H1 (cell line): ENCODE data around the gene ENTR1. TPM values are rescaled to one million over a fixed set of nuclear protein-coding genes. Genes with fewer than 3 reads are reported as not detected.

Experiments used
- CTCF ChIA-PET: fragments of 300-600 bp; sonication (Branson Sonifier 250); formaldehyde crosslinking; loops from one replicate; lab custom pipeline; 2021; ENCODE audit not compliant: partially characterized antibody; lab: Charles Lee
- POLR2A ChIA-PET: fragments of 300-600 bp; sonication (Branson Sonifier 250); formaldehyde crosslinking; loops from one replicate; lab custom pipeline; 2021; ENCODE audit warnings: inconsistent platforms; ENCODE audit not compliant: partially characterized antibody; lab: Charles Lee
- DNase-seq, 2 experiments: peaks; one replicate each; pipeline versions ENCODE4 v3.0.0 to v3.0.0-alpha.2; 2010 to 2022; ENCODE audit warnings: low spot score in 2 of 2, low read depth in 1 of 2, mixed read lengths in 1 of 2
- FAIRE-seq: peaks from 2 replicates; lab custom pipeline; 2011; peaks lifted over from hg19 to GRCh38; lab: Jason Lieb, UNC
- H2AFZ ChIP-seq: 2 replicates; pipeline ENCODE4 v1.8.1; 2012; ENCODE audit warnings: low read length, inconsistent platforms
- H2AK5ac ChIP-seq: 2 replicates; pipeline ENCODE4 v1.6.1; 2013; ENCODE audit warnings: low read depth, low read length
- H2BK120ac ChIP-seq: replicated peaks from 2 replicates; pipeline ENCODE3; 2013; ENCODE audit warnings: low read depth, low read length, inconsistent platforms
- H2BK12ac ChIP-seq: 2 replicates; pipeline ENCODE4 v1.6.1; 2013; ENCODE audit warnings: low read depth, low read length
- H2BK15ac ChIP-seq: 2 replicates; pipeline ENCODE4 v1.6.1; 2013; ENCODE audit warnings: low read length
- H2BK20ac ChIP-seq: 2 replicates; pipeline ENCODE4 v1.6.1; 2013; ENCODE audit warnings: low read length
- H2BK5ac ChIP-seq: 2 replicates; pipeline ENCODE4 v1.6.1; 2013; ENCODE audit warnings: low read depth, low read length
- H3K14ac ChIP-seq: 2 replicates; pipeline ENCODE4 v1.6.1; 2013; ENCODE audit warnings: inconsistent platforms; ENCODE audit not compliant: insufficient read length
- H3K18ac ChIP-seq: 2 replicates; pipeline ENCODE4 v1.6.1; 2013; ENCODE audit warnings: low read length; ENCODE audit errors: extremely low read depth
- H3K23ac ChIP-seq: 2 replicates; pipeline ENCODE4 v1.6.1; 2013; ENCODE audit warnings: inconsistent platforms; ENCODE audit not compliant: insufficient read length
- H3K23me2 ChIP-seq: 2 replicates; pipeline ENCODE4 v1.6.1; 2013; ENCODE audit warnings: low read depth, low read length
- H3K27ac ChIP-seq: 2 replicates; pipeline ENCODE4 v1.6.1; 2011; ENCODE audit warnings: low read depth, low read length, inconsistent platforms
- H3K27me3 ChIP-seq, 4 experiments: replicated peaks in 1 of 4; 1 replicate in 1 of 4; 2 replicates in 3 of 4; pipeline versions ENCODE4 v1.6.1 to v1.8.1; 2011 to 2013; ENCODE audit warnings: low read length in 3 of 4, mild to moderate bottlenecking in 3 of 4, inconsistent platforms in 2 of 4, mixed read lengths in 2 of 4, moderate library complexity in 1 of 4; ENCODE audit not compliant: control insufficient read depth in 3 of 4, insufficient read depth in 3 of 4; ENCODE audit errors: extremely low read depth in 1 of 4
- H3K36me3 ChIP-seq, 4 experiments: 2 replicates each; pipeline versions ENCODE4 v1.6.1 to v1.8.1; 2011 to 2013; ENCODE audit warnings: mild to moderate bottlenecking in 4 of 4, low read length in 3 of 4, moderate library complexity in 2 of 4, control low read depth in 1 of 4, inconsistent platforms in 1 of 4; ENCODE audit not compliant: insufficient read depth in 4 of 4, control insufficient read depth in 2 of 4
- H3K4ac ChIP-seq: replicated peaks from 2 replicates; pipeline ENCODE3; 2013; ENCODE audit warnings: low read length, low read depth, mixed read lengths, inconsistent platforms; ENCODE audit not compliant: insufficient read length
- H3K4me1 ChIP-seq, 4 experiments: replicated peaks in 1 of 4; 1 replicate in 1 of 4; 2 replicates in 3 of 4; pipeline versions ENCODE4 v1.6.1 to v1.8.1; 2011 to 2013; ENCODE audit warnings: low read length in 3 of 4, inconsistent platforms in 2 of 4, mixed read lengths in 1 of 4; ENCODE audit not compliant: insufficient read depth in 4 of 4, control insufficient read depth in 3 of 4
- H3K4me2 ChIP-seq, 2 experiments: 2 replicates each; pipeline versions ENCODE4 v1.6.1 to v1.8.1; 2011 to 2013; ENCODE audit warnings: low read depth in 2 of 2, low read length in 2 of 2, control low read depth in 1 of 2, inconsistent platforms in 1 of 2, mild to moderate bottlenecking in 1 of 2; ENCODE audit not compliant: insufficient read depth in 1 of 2
- H3K4me3 ChIP-seq, 4 experiments: fragments of 200-600, 300-600 bp in 1 of 4; sonication (generic), shearing (Covaris generic), sonication (Bioruptor Twin) in 1 of 4; 2 replicates each; pipeline versions ENCODE4 v1.5.1 to v1.8.1; 2011 to 2016; ENCODE audit warnings: low read length in 4 of 4, low read depth in 3 of 4, control low read depth in 2 of 4, inconsistent platforms in 2 of 4, mild to moderate bottlenecking in 2 of 4, mixed read lengths in 1 of 4, moderate library complexity in 1 of 4; ENCODE audit not compliant: insufficient read depth in 2 of 4; ENCODE audit errors: extremely low read depth in 1 of 4
- H3K56ac ChIP-seq: replicated peaks from 2 replicates; pipeline ENCODE3; 2013; ENCODE audit warnings: low read depth, mild to moderate bottlenecking, mixed read lengths, low read length, inconsistent platforms; ENCODE audit not compliant: insufficient read length
- H3K79me1 ChIP-seq: 2 replicates; pipeline ENCODE4 v1.6.1; 2013; ENCODE audit warnings: low read depth, low read length, control low read depth
- H3K79me2 ChIP-seq, 2 experiments: 2 replicates each; pipeline versions ENCODE4 v1.6.1 to v1.8.1; 2012 to 2013; ENCODE audit warnings: low read length in 2 of 2, mild to moderate bottlenecking in 2 of 2, inconsistent platforms in 1 of 2; ENCODE audit not compliant: insufficient read depth in 2 of 2, control insufficient read depth in 1 of 2
- H3K9ac ChIP-seq, 4 experiments: replicated peaks in 1 of 4; 1 replicate in 1 of 4; 2 replicates in 3 of 4; pipeline versions ENCODE4 v1.6.1 to v1.8.1; 2011 to 2013; ENCODE audit warnings: low read depth in 3 of 4, low read length in 3 of 4, control low read depth in 2 of 4, mild to moderate bottlenecking in 2 of 4, moderate library complexity in 2 of 4, inconsistent platforms in 1 of 4; ENCODE audit errors: extremely low read depth in 1 of 4
- H3K9me3 ChIP-seq, 2 experiments: 2 replicates each; pipeline versions ENCODE4 v1.6.1 to v1.8.1; 2012 to 2013; ENCODE audit warnings: mild to moderate bottlenecking in 2 of 2, moderate library complexity in 2 of 2, control low read depth in 1 of 2, inconsistent platforms in 1 of 2, low read depth in 1 of 2, low read length in 1 of 2, mixed read lengths in 1 of 2; ENCODE audit not compliant: insufficient read depth in 2 of 2
- H4K20me1 ChIP-seq, 2 experiments: replicated peaks in 1 of 2; 2 replicates each; pipeline versions ENCODE3 to v1.8.1; 2011 to 2013; ENCODE audit warnings: inconsistent platforms in 2 of 2, low read length in 2 of 2, mild to moderate bottlenecking in 1 of 2; ENCODE audit not compliant: insufficient read depth in 2 of 2, control insufficient read depth in 1 of 2
- H4K5ac ChIP-seq: 2 replicates; pipeline ENCODE4 v1.6.1; 2013; ENCODE audit warnings: low read length, low read depth, mixed read lengths, inconsistent platforms; ENCODE audit not compliant: insufficient read length
- H4K8ac ChIP-seq: 2 replicates; pipeline ENCODE4 v1.8.0; 2013; ENCODE audit warnings: mild to moderate bottlenecking, moderate library complexity, low read length, inconsistent platforms; ENCODE audit not compliant: insufficient read depth; ENCODE audit errors: extremely low read depth
- H4K91ac ChIP-seq: replicated peaks from 2 replicates; pipeline ENCODE3; 2013; ENCODE audit warnings: low read length, mixed read lengths, inconsistent platforms; ENCODE audit not compliant: insufficient read length
- CREB1 ChIP-seq: IDR thresholded peaks from 2 replicates; pipeline ENCODE4 v1.6.1; 2012; ENCODE audit warnings: inconsistent platforms
- CTBP2 ChIP-seq: IDR thresholded peaks from 2 replicates; pipeline ENCODE4 v1.7.0; 2011; ENCODE audit warnings: borderline replicate concordance, mild to moderate bottlenecking, moderate library complexity, mixed read lengths, low read length; ENCODE audit not compliant: insufficient read depth, insufficient read length
- GTF2F1 ChIP-seq: IDR thresholded peaks from 2 replicates; pipeline ENCODE4 v1.6.1; 2012; ENCODE audit warnings: low read depth, low read length, improper control_type of control experiment, borderline replicate concordance
- KDM5A ChIP-seq: fragments of 200-600 bp; IDR thresholded peaks from 2 replicates; pipeline ENCODE4 v1.7.1; 2012; ENCODE audit warnings: mild to moderate bottlenecking, low read length, inconsistent platforms, mixed read lengths
- SUZ12 ChIP-seq: fragments of 200-600 bp; sonication (generic); IDR thresholded peaks from 2 replicates; pipeline ENCODE4 v1.6.1; 2012; ENCODE audit warnings: mild to moderate bottlenecking, inconsistent platforms, low read length, moderate library complexity, mixed read lengths
- TAF1 ChIP-seq: IDR thresholded peaks from 2 replicates; pipeline ENCODE4 v1.6.1; 2011; ENCODE audit warnings: mild to moderate bottlenecking, low read depth, low read length
- TCF12 ChIP-seq: IDR thresholded peaks from 2 replicates; pipeline ENCODE4 v1.6.1; 2011; ENCODE audit warnings: low read depth, mild to moderate bottlenecking, low read length
- TEAD4 ChIP-seq: IDR thresholded peaks from 2 replicates; pipeline ENCODE4 v1.6.1; 2012; ENCODE audit warnings: low read depth, low read length, inconsistent platforms, mixed read lengths
- WGBS, 2 experiments: shearing (Covaris generic) in 1 of 2; methylation state at CpG; one replicate each; pipeline versions ENCODE4 v1.1.6 to v1.1.7; 2013 to 2015; ENCODE audit warnings: low lambda C conversion rate in 2 of 2, mixed read lengths in 2 of 2, inconsistent platforms in 1 of 2, low coverage in 1 of 2, missing lambda C conversion rate in 1 of 2; ENCODE audit not compliant: insufficient replicate concordance in 2 of 2, insufficient coverage in 1 of 2, insufficient read length in 1 of 2; ENCODE audit errors: extremely low coverage in 1 of 2, missing lambda C conversion rate in 1 of 2; 5-methylcytosine and 5-hydroxymethylcytosine counted together
- polyA plus RNA-seq, 7 experiments: library from polyadenylated mRNA; depleted of rRNA in 3 of 7; stranded (reverse) in 5 of 7; unstranded in 2 of 7; fragments of >200 nt in 5 of 7; fragments of 200-250 nt in 2 of 7; gene quantifications; 1 replicate in 5 of 7; 2 replicates in 1 of 7; 4 replicates in 1 of 7; pipeline versions ENCODE4 v1.2.1 to v1.2.3, GENCODE V29; 2011 to 2013; ENCODE audit warnings: missing spikeins in 2 of 7, mixed read lengths in 2 of 7
- total RNA-seq: library from RNA; stranded (reverse); fragmentation: NEBNext Ultra II Directional; extraction: Animal tissue kit (Norgen Biotek cat#: 25700); gene quantifications from 2 replicates; pipeline ENCODE4 v1.2.1, GENCODE V29; 2021

The ENTR1 gene
- total and polyA plus RNA-seq, 2 of the 8 experiments (the other 6 are each of a cell fraction or from before 2014, with no cell fraction given) = 65.2 to 102 TPM

- WGBS, 2 experiments = 97% methylated on average over 27 of the region's 27 CpGs; no CpG with 5 or more reads in 1 of the 2 experiments
- H4K20me1 ChIP-seq = peaks cover 2 to 10% of the 10 kb centered on the region in 2 experiments
These were observed 36.9 kb upstream of the ENTR1 start for GRCh38 chr9:136447173-136447778.

More at GRCh38 chr9:136447173-136447778, 36.9 kb upstream of the ENTR1 start:
- H3K4me2 ChIP-seq = no peak overlapping the region
- no peak overlapping the region for H3K56ac ChIP-seq
- no peaks in the 10 kb centered on the region for H3K23me2 ChIP-seq
- no peak overlapping the region for H2BK20ac ChIP-seq
- H3K14ac ChIP-seq = no peak overlapping the region
- H3K18ac ChIP-seq = no peak overlapping the region
- H4K5ac ChIP-seq = no peak overlapping the region
- no peaks in the 10 kb centered on the region for H3K27me3 ChIP-seq
- FAIRE-seq = no peak
- ChIA-PET CTCF (interaction anchor here (0.9 to 1.4 kb wide), 3 partner anchors 13 to 184 kb away, joined by 3 read pairs; no protein-coding TSS in a partner anchor), POLR2A (interaction anchor here (0.9 to 1.5 kb wide), 4 partner anchors 9 to 62 kb away, joined by 3 to 7 read pairs (median 3); no protein-coding TSS in a partner anchor)
- no peak overlapping the region for H3K4ac ChIP-seq
- no peak overlapping the region for H2AK5ac ChIP-seq
- no peak overlapping the region for H3K9ac ChIP-seq
- H3K4me1 ChIP-seq = no peaks in the 10 kb centered on the region
- H4K8ac ChIP-seq = no peak overlapping the region
- no peak overlapping the region for H2AFZ ChIP-seq
- H3K36me3 ChIP-seq = peaks cover 22 to 48% (median 39%) of the 10 kb centered on the region in 4 experiments
- H2BK15ac ChIP-seq = no peak overlapping the region
- H3K79me1 ChIP-seq = no peaks in the 10 kb centered on the region
- DNase-seq = no peak
- H2BK120ac ChIP-seq = no peak overlapping the region
- no peak overlapping the region for H3K23ac ChIP-seq
- H4K91ac ChIP-seq = no peak overlapping the region
- H3K4me3 ChIP-seq = no peak overlapping the region
- H3K9me3 ChIP-seq = no peaks in the 10 kb centered on the region
- H3K79me2 ChIP-seq = no peaks in the 10 kb centered on the region
- no peak overlapping the region for H2BK5ac ChIP-seq
- TF ChIP-seq TCF12 = no peak
- no peak for TF ChIP-seq TAF1
- no peak for TF ChIP-seq TEAD4
- TF ChIP-seq GTF2F1 = no peak
- TF ChIP-seq SUZ12 = no peak
- no peak for TF ChIP-seq CREB1
- no peak for TF ChIP-seq CTBP2
- no peak for TF ChIP-seq KDM5A
- no peak overlapping the region for H3K27ac ChIP-seq
- no peak overlapping the region for H2BK12ac ChIP-seq
